Neural progenitor cell (in vitro differentiated cells): ENCODE measurements around the gene G0S2. TPM values are rescaled to one million over a fixed set of nuclear protein-coding genes. Genes with fewer than 3 reads are reported as not detected.
A peak's percentile ranks its signal among the peaks of the same experiment; 100 is the strongest.
"Not testable (repeated sequence)": the region's sequence is repeated elsewhere in the genome, so short reads cannot be mapped to it uniquely, and the experiment has no call there.

ENCODE experiments used
- DNase-seq: peaks from one replicate; pipeline ENCODE4 v3.0.0-alpha.2; 2016; ENCODE audit warnings: low spot score
- H2AFZ ChIP-seq: fragments of 200-600 bp; sonication (generic); replicated peaks from 2 replicates; pipeline ENCODE4 v1.6.1; 2016; ENCODE audit warnings: antibody characterized with exemption
- H3F3A ChIP-seq: fragments of 200-600 bp; sonication (generic); 2 replicates; pipeline ENCODE4 v1.6.1; 2016; ENCODE audit warnings: antibody characterized with exemption, low read depth
- H3K27ac ChIP-seq: fragments of 200-600 bp; sonication (generic); 2 replicates; pipeline ENCODE4 v1.5.1; 2016; ENCODE audit warnings: mild to moderate bottlenecking
- H3K27me3 ChIP-seq: fragments of 200-600 bp; sonication (generic); 2 replicates; pipeline ENCODE4 v1.6.1; 2016; ENCODE audit warnings: mild to moderate bottlenecking, moderate library complexity
- H3K36me3 ChIP-seq: fragments of 200-600 bp; sonication (generic); 2 replicates; pipeline ENCODE4 v1.5.1; 2016
- H3K4me1 ChIP-seq: fragments of 200-600 bp; sonication (generic); 2 replicates; pipeline ENCODE4 v1.6.1; 2016; ENCODE audit warnings: mixed run types
- H3K4me2 ChIP-seq: fragments of 200-600 bp; sonication (generic); 2 replicates; pipeline ENCODE4 v1.6.1; 2016
- H3K4me3 ChIP-seq: fragments of 200-600 bp; sonication (generic); 2 replicates; pipeline ENCODE4 v1.5.1; 2016
- H3K79me2 ChIP-seq: fragments of 200-600 bp; sonication (generic); 2 replicates; pipeline ENCODE4 v1.6.1; 2016; ENCODE audit warnings: low read depth
- H3K9ac ChIP-seq: fragments of 200-600 bp; sonication (generic); 2 replicates; pipeline ENCODE4 v1.6.1; 2016
- H3K9me3 ChIP-seq: fragments of 200-600 bp; sonication (generic); 2 replicates; pipeline ENCODE4 v1.5.1; 2016; ENCODE audit warnings: low read depth
- H4K20me1 ChIP-seq: fragments of 200-600 bp; sonication (generic); 2 replicates; pipeline ENCODE4 v1.6.1; 2016; ENCODE audit warnings: low read depth
- H3K27ac Mint-ChIP-seq: 3 replicates; pipeline ENCODE4 v1.8.0; 2021; ENCODE audit warnings: mixed read lengths
- H3K27me3 Mint-ChIP-seq: 2 replicates; pipeline ENCODE4 v1.8.0; 2022; ENCODE audit warnings: low read depth, mild to moderate bottlenecking, inconsistent platforms, moderate library complexity, mixed read lengths; ENCODE audit not compliant: insufficient read depth
- H3K36me3 Mint-ChIP-seq: 3 replicates; pipeline ENCODE4 v1.8.0; 2021; ENCODE audit warnings: mixed read lengths
- H3K4me1 Mint-ChIP-seq: 3 replicates; pipeline ENCODE4 v1.8.0; 2021; ENCODE audit warnings: mixed read lengths
- H3K4me3 Mint-ChIP-seq: 3 replicates; pipeline ENCODE4 v1.8.0; 2021; ENCODE audit warnings: mild to moderate bottlenecking, moderate library complexity, mixed read lengths
- H3K9me3 Mint-ChIP-seq: 3 replicates; pipeline ENCODE4 v1.8.0; 2020; ENCODE audit warnings: mixed read lengths
- CTCF ChIP-seq: fragments of 200-600 bp; sonication (generic); IDR thresholded peaks from 2 replicates; pipeline ENCODE4 v1.5.1; 2017; ENCODE audit warnings: antibody characterized with exemption, mild to moderate bottlenecking
- EZH2 ChIP-seq: fragments of 200-600 bp; sonication (generic); IDR thresholded peaks from 2 replicates; pipeline ENCODE4 v1.6.1; 2017; ENCODE audit warnings: antibody characterized with exemption, mild to moderate bottlenecking, moderate library complexity
- EZH2phosphoT487 ChIP-seq: fragments of 200-600 bp; sonication (generic); IDR thresholded peaks from 2 replicates; pipeline ENCODE4 v1.6.1; 2017; ENCODE audit warnings: antibody characterized with exemption
- total RNA-seq: library from RNA; depleted of rRNA; stranded (reverse); fragments of >200 nt; gene quantifications from 2 replicates; pipeline ENCODE4 v1.2.3, GENCODE V29; 2015; ENCODE audit warnings: low replicate concordance

Gene G0S2
- total RNA-seq, 1 donor from 2014 or later = not detected

DNA sequence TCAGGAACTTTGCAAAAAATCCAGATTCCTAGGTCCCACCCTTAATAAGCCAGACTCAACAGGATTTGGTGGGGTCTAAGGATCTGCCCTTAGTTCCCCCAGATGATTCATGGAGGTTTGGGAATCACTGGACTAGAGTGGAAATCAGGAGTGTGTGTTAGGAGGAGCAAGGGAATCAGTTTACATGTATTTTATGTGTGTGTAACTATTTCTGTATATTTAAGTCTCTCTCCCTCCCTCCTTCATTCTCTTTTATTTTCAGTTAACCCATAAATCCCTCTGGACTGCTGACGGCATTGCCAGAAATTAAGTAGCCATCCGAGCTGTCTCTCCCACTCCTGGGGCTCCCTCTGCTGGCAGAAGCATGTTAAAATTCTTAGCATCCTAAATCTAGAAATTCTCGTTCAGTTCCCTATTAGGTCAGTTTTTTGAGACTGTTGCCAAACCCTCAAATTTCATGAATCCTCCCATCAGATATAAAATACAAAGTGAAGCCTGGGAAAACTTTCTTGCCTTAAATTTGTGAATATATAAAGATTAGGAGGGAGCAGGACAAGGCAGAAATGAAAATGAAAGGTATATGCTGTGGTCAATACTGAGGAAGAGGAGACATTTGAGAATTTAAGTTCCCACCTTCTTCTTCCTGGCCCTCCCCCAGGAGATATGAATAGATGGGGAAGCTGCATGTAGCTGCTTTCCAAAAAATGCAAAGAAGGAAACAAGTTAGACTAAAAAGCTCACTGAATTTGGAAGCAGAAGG is 17.7 kb downstream of the G0S2 start:
- Histone ChIP-seq H4K20me1 (no peaks in the 10 kb centered on the region), H3K4me1 (no peaks in the 10 kb centered on the region), H3F3A (no peaks in the 10 kb centered on the region), H3K9me3 (no peaks in the 10 kb centered on the region), H3K27ac (no peak overlapping the region), H3K4me2 (no peak overlapping the region), H3K36me3 (no peaks in the 10 kb centered on the region), H3K27me3 (peaks cover 26% of the 10 kb centered on the region), H2AFZ (no peak overlapping the region), H3K79me2 (no peaks in the 10 kb centered on the region), H3K4me3 (no peak overlapping the region), H3K9ac (no peak overlapping the region)
- Mint-ChIP-seq H3K27me3 (peaks cover 9% of the 10 kb centered on the region), H3K4me3 (no peak overlapping the region), H3K9me3 (no peaks in the 10 kb centered on the region), H3K4me1 (peaks cover 4% of the 10 kb centered on the region), H3K27ac (no peak overlapping the region), H3K36me3 (no peaks in the 10 kb centered on the region)
- DNase-seq = peak; percentile 89
- TF ChIP-seq EZH2phosphoT487 (no peak), CTCF (peak; percentile 97)

DNA sequence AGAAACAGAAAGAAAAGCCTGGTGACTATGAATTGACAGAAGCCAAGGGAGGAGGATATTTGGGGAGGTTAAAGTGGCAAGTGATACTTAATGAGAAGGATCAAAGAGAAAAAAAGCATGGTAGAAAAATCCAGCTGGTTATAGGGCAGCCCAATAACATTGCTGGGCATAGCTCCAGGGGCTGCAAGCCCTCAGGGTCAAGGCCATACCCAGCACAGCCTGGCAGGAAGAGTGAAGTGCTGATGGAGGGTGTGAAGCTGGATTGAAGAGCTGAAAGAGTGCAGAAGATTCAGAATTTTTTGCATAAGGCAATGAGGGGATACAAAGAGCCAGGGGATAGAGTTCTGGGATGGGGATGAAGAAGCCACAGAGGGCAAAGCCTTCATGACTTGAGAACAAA is 21.5 kb downstream of the G0S2 start:
- Histone ChIP-seq H2AFZ (no peak overlapping the region), H3K4me3 (no peak overlapping the region), H3K27me3 (peaks cover 26% of the 10 kb centered on the region), H4K20me1 (no peaks in the 10 kb centered on the region), H3F3A (no peaks in the 10 kb centered on the region), H3K36me3 (no peaks in the 10 kb centered on the region), H3K4me1 (no peaks in the 10 kb centered on the region), H3K79me2 (no peaks in the 10 kb centered on the region), H3K9ac (no peak overlapping the region), H3K9me3 (no peaks in the 10 kb centered on the region), H3K27ac (no peak overlapping the region), H3K4me2 (no peak overlapping the region)
- TF ChIP-seq EZH2phosphoT487 = no peak
- TF ChIP-seq EZH2 = no peak
- TF ChIP-seq CTCF = no peak
- peaks cover 4% of the 10 kb centered on the region for H3K4me1 Mint-ChIP-seq
- no peak overlapping the region for H3K4me3 Mint-ChIP-seq
- no peak overlapping the region for H3K27ac Mint-ChIP-seq
- DNase-seq = no peak
- H3K27me3 Mint-ChIP-seq = peaks cover 11% of the 10 kb centered on the region
- H3K36me3 Mint-ChIP-seq = no peaks in the 10 kb centered on the region
- no peaks in the 10 kb centered on the region for H3K9me3 Mint-ChIP-seq

DNA sequence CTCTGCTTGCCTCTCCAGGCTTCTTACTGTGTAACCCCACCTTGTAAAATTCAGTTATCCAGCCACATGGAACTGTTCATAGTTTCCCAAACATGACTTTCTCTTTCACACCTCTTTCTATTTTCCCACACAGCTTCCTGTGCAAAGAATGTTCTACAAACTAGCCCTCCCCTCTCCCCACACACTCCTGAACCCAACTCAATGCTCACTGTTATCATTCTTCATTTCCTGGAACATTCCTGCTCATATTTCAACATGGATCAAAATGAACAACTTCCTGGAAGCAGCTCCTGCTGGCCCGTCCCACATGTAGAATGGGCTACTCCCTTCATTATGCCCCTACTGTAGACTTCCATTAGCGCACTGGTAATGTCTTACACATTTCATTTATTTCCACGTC is 21.9 kb downstream of the G0S2 start:
- no peak overlapping the region for H3K4me3 Mint-ChIP-seq
- H3K9me3 Mint-ChIP-seq = no peaks in the 10 kb centered on the region
- H3K4me2 ChIP-seq = no peak overlapping the region
- no peak for DNase-seq
- H3K27me3 ChIP-seq = peaks cover 26% of the 10 kb centered on the region
- no peak overlapping the region for H3K27ac ChIP-seq
- no peak overlapping the region for H3K4me3 ChIP-seq
- H3K4me1 ChIP-seq = no peaks in the 10 kb centered on the region
- peaks cover 13% of the 10 kb centered on the region for H3K27me3 Mint-ChIP-seq
- no peak overlapping the region for H2AFZ ChIP-seq
- no peaks in the 10 kb centered on the region for H3K36me3 ChIP-seq
- H3K9ac ChIP-seq = no peak overlapping the region
- H3F3A ChIP-seq = no peaks in the 10 kb centered on the region
- TF ChIP-seq CTCF (no peak), EZH2phosphoT487 (no peak), EZH2 (no peak)
- no peaks in the 10 kb centered on the region for H3K79me2 ChIP-seq
- no peaks in the 10 kb centered on the region for H4K20me1 ChIP-seq
- H3K4me1 Mint-ChIP-seq = peaks cover 3% of the 10 kb centered on the region
- no peaks in the 10 kb centered on the region for H3K9me3 ChIP-seq
- no peaks in the 10 kb centered on the region for H3K36me3 Mint-ChIP-seq
- no peak overlapping the region for H3K27ac Mint-ChIP-seq

GRCh38 chr1:209700686-209701085 is 25.5 kb downstream of the G0S2 start:
- H3K36me3 ChIP-seq, H3K27ac ChIP-seq, H3F3A ChIP-seq, H3K36me3 Mint-ChIP-seq, H3K4me2 ChIP-seq, H3K79me2 ChIP-seq, H2AFZ ChIP-seq, H3K27ac Mint-ChIP-seq, H3K27me3 ChIP-seq, H3K9me3 ChIP-seq, H3K27me3 Mint-ChIP-seq, H3K4me1 Mint-ChIP-seq, DNase-seq, H3K9me3 Mint-ChIP-seq, H3K4me3 Mint-ChIP-seq, H4K20me1 ChIP-seq, H3K4me3 ChIP-seq, H3K4me1 ChIP-seq, H3K9ac ChIP-seq: not testable (repeated sequence)
